ENCODE measurements around the gene KLB. TPM values are rescaled to one million over a fixed set of nuclear protein-coding genes. Genes with fewer than 3 reads are reported as not detected.

KLB gene
- polyA plus RNA-seq, 1 donor (not counting 4 experiments of a cell fraction or from before 2014, with no cell fraction given), result not detected

- Histone ChIP-seq H3K9me3 (ENCODE audit: control insufficient read depth, low read depth, low read length) (no peaks in the 10 kb centered on the region), H3K4me3 (ENCODE audit: control insufficient read depth in 2 of 3, extremely low read depth in 1 of 3, insufficient read depth in 2 of 3, low read depth in 1 of 3, low read length in 3 of 3) (no peak overlapping the region), H3K27ac (ENCODE audit: control insufficient read depth, insufficient read depth, low read length) (no peak overlapping the region), H3K4me1 (ENCODE audit: control insufficient read depth, extremely low read depth, insufficient read depth, low read length) (no peaks in the 10 kb centered on the region), H4K20me1 (ENCODE audit: control insufficient read depth, extremely low read depth, insufficient read depth, low read length) (no peaks in the 10 kb centered on the region), H3K27me3 (ENCODE audit: control insufficient read depth, extremely low read depth, insufficient read depth, low read length) (no peaks in the 10 kb centered on the region), H3K36me3 (ENCODE audit: control insufficient read depth in 2 of 2, extremely low read depth in 1 of 2, insufficient read depth in 2 of 2, low read length in 2 of 2) (peaks cover 4 to 26% of the 10 kb centered on the region in 2 experiments), H3K79me2 (ENCODE audit: control insufficient read depth, insufficient read depth, low read length) (no peaks in the 10 kb centered on the region), H3K9ac (ENCODE audit: control insufficient read depth, extremely low read depth, insufficient read depth, low read length) (no peak overlapping the region), H2AFZ (ENCODE audit: control insufficient read depth, low read length) (no peak overlapping the region), H3K9me1 (ENCODE audit: control insufficient read depth, extremely low read depth, insufficient read depth, low read length) (no peaks in the 10 kb centered on the region), H3K4me2 (ENCODE audit: control insufficient read depth, extremely low read depth, insufficient read depth, low read depth, low read length) (no peak overlapping the region)
- FAIRE-seq (no peak), DNase-seq (ENCODE audit: low read depth, low spot score) (no peak)
- TF ChIP-seq, protein P1, sequence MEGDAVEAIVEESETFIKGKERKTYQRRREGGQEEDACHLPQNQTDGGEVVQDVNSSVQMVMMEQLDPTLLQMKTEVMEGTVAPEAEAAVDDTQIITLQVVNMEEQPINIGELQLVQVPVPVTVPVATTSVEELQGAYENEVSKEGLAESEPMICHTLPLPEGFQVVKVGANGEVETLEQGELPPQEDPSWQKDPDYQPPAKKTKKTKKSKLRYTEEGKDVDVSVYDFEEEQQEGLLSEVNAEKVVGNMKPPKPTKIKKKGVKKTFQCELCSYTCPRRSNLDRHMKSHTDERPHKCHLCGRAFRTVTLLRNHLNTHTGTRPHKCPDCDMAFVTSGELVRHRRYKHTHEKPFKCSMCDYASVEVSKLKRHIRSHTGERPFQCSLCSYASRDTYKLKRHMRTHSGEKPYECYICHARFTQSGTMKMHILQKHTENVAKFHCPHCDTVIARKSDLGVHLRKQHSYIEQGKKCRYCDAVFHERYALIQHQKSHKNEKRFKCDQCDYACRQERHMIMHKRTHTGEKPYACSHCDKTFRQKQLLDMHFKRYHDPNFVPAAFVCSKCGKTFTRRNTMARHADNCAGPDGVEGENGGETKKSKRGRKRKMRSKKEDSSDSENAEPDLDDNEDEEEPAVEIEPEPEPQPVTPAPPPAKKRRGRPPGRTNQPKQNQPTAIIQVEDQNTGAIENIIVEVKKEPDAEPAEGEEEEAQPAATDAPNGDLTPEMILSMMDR (optimal IDR thresholded peaks at IDR 0.05 in 1 of 3, IDR thresholded peaks at IDR 0.05 in 1 of 3, conservative IDR thresholded peaks at IDR 0.05 in 1 of 3; ENCODE audit: extremely low read depth in 1 of 3, insufficient read depth in 2 of 3, low read length in 3 of 3), result no peak
- TF ChIP-seq EZH2 (IDR thresholded peaks at IDR 0.05; ENCODE audit: low read length), result no peak
- dilution Hi-C loops (cut with MboI; ENCODE audit: extremely low pct_ligation_motif_present, low sequenced_read_pairs), result no loop called here
Measured at GRCh38 chr4:39466747-39467146, 60.0 kb downstream of the KLB start.

- dilution Hi-C loops (cut with MboI; ENCODE audit: extremely low pct_ligation_motif_present, low sequenced_read_pairs), result no loop called here
- Histone ChIP-seq H3K9me3 (ENCODE audit: control insufficient read depth, low read depth, low read length) (no peaks in the 10 kb centered on the region), H3K27me3 (ENCODE audit: control insufficient read depth, extremely low read depth, insufficient read depth, low read length) (no peaks in the 10 kb centered on the region), H3K79me2 (ENCODE audit: control insufficient read depth, insufficient read depth, low read length) (no peaks in the 10 kb centered on the region), H3K4me1 (ENCODE audit: control insufficient read depth, extremely low read depth, insufficient read depth, low read length) (no peaks in the 10 kb centered on the region), H3K27ac (ENCODE audit: control insufficient read depth, insufficient read depth, low read length) (no peak overlapping the region), H3K4me2 (ENCODE audit: control insufficient read depth, extremely low read depth, insufficient read depth, low read depth, low read length) (no peak overlapping the region), H4K20me1 (ENCODE audit: control insufficient read depth, extremely low read depth, insufficient read depth, low read length) (no peaks in the 10 kb centered on the region), H3K36me3 (ENCODE audit: control insufficient read depth in 2 of 2, extremely low read depth in 1 of 2, insufficient read depth in 2 of 2, low read length in 2 of 2) (peaks cover 6 to 27% of the 10 kb centered on the region in 2 experiments), H3K9me1 (ENCODE audit: control insufficient read depth, extremely low read depth, insufficient read depth, low read length) (no peaks in the 10 kb centered on the region), H2AFZ (ENCODE audit: control insufficient read depth, low read length) (no peak overlapping the region), H3K9ac (ENCODE audit: control insufficient read depth, extremely low read depth, insufficient read depth, low read length) (no peak overlapping the region), H3K4me3 (ENCODE audit: control insufficient read depth in 2 of 3, extremely low read depth in 1 of 3, insufficient read depth in 2 of 3, low read depth in 1 of 3, low read length in 3 of 3) (no peak overlapping the region)
- DNase-seq (ENCODE audit: low read depth, low spot score), result no peak
- FAIRE-seq, result no peak
- no peak for TF ChIP-seq EZH2 (IDR thresholded peaks at IDR 0.05; ENCODE audit: low read length)
- TF ChIP-seq, protein P1 (optimal IDR thresholded peaks at IDR 0.05 in 1 of 3, IDR thresholded peaks at IDR 0.05 in 1 of 3, conservative IDR thresholded peaks at IDR 0.05 in 1 of 3; ENCODE audit: extremely low read depth in 1 of 3, insufficient read depth in 2 of 3, low read length in 3 of 3), result no peak
Measured at GRCh38 chr4:39467464-39467863, 60.7 kb downstream of the KLB start.
